ENCODE measurements around the gene HDAC2. TPM values are rescaled to one million over a fixed set of nuclear protein-coding genes. Genes with fewer than 3 reads are reported as not detected.

HDAC2 gene
- total RNA-seq (2021) (318 to 331 TPM (median 321 TPM) in 3 replicates), Bru-seq, nascent RNA (percentile 98 among the genes with signal in this experiment)
- long read RNA-seq, experiment 1, full-length matches to known transcripts, result 1,379 of 1,563 reads
- long read RNA-seq, experiment 1, partial matches to known transcripts, result 83 of 1,563 reads
- long read RNA-seq, experiment 1, other reads (novel, unspliced or antisense), result 101 of 1,563 reads
- long read RNA-seq, experiment 2, full-length matches to known transcripts, result 279 of 495 reads
- long read RNA-seq, experiment 2, partial matches to known transcripts, result 159 of 495 reads
- long read RNA-seq, experiment 2, other reads (novel, unspliced or antisense), result 57 of 495 reads
- long read RNA-seq, experiment 3, full-length matches to known transcripts, result 1,232 of 1,482 reads
- long read RNA-seq, experiment 3, partial matches to known transcripts, result 178 of 1,482 reads
- long read RNA-seq, experiment 3, other reads (novel, unspliced or antisense), result 72 of 1,482 reads

- peaks cover 7% of the 10 kb centered on the region; the same call in 1 of the 2 replicates for H3K27me3 Mint-ChIP-seq (ENCODE audit: low read depth)
- H3K36me3 Mint-ChIP-seq, result peaks cover 4% of the 10 kb centered on the region; the same call in 1 of the 2 replicates
- ChIA-PET POLR2A (interaction anchor here (0.5 to 0.6 kb wide), 2 partner anchors 18 to 673 kb away, joined by 4 read pairs; no protein-coding TSS in a partner anchor), CTCF (interaction anchor here (0.6 to 2.2 kb wide), 6 partner anchors 10 to 353 kb away, joined by 3 to 8 read pairs (median 4); no protein-coding TSS in a partner anchor)
- ATAC-seq (peak; percentile 80), DNase-seq (ENCODE audit: low spot score) (peak; percentile 85)
- H3K4me1 Mint-ChIP-seq, result peaks cover 39% of the 10 kb centered on the region
- H3K4me3 Mint-ChIP-seq, result peak within 1 kb of the TSS; percentile 99
- H3K27ac Mint-ChIP-seq, result peak within 1 kb of the TSS; percentile 98
- no peaks in the 10 kb centered on the region for H3K9me3 Mint-ChIP-seq
- TF ChIP-seq, protein P1, sequence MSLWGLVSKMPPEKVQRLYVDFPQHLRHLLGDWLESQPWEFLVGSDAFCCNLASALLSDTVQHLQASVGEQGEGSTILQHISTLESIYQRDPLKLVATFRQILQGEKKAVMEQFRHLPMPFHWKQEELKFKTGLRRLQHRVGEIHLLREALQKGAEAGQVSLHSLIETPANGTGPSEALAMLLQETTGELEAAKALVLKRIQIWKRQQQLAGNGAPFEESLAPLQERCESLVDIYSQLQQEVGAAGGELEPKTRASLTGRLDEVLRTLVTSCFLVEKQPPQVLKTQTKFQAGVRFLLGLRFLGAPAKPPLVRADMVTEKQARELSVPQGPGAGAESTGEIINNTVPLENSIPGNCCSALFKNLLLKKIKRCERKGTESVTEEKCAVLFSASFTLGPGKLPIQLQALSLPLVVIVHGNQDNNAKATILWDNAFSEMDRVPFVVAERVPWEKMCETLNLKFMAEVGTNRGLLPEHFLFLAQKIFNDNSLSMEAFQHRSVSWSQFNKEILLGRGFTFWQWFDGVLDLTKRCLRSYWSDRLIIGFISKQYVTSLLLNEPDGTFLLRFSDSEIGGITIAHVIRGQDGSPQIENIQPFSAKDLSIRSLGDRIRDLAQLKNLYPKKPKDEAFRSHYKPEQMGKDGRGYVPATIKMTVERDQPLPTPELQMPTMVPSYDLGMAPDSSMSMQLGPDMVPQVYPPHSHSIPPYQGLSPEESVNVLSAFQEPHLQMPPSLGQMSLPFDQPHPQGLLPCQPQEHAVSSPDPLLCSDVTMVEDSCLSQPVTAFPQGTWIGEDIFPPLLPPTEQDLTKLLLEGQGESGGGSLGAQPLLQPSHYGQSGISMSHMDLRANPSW (CRISPR knock-in tag; conservative IDR thresholded peaks at IDR 0.05; ENCODE audit: low read depth), result no peak
- TF ChIP-seq CDX4 (CRISPR knock-in tag; IDR thresholded peaks at IDR 0.05; ENCODE audit: borderline replicate concordance) (no peak), ZNF671 (CRISPR knock-in tag; IDR thresholded peaks at IDR 0.05) (no peak), NR3C1 (CRISPR knock-in tag; conservative IDR thresholded peaks at IDR 0.05; ENCODE audit: low read depth) (no peak), NR2C2 (CRISPR knock-in tag; IDR thresholded peaks at IDR 0.05) (peak; percentile 75), E2F4 (CRISPR knock-in tag; IDR thresholded peaks at IDR 0.05; ENCODE audit: borderline replicate concordance, low read depth) (peak; percentile 76; the same call in 1 of the 2 replicates), RORB (CRISPR knock-in tag; IDR thresholded peaks at IDR 0.05) (no peak), CTCF (IDR thresholded peaks at IDR 0.05) (no peak), ZNF423 (CRISPR knock-in tag; IDR thresholded peaks at IDR 0.05) (no peak), FOXP4 (CRISPR knock-in tag; IDR thresholded peaks at IDR 0.05) (peak; percentile 99), ZNF317 (CRISPR knock-in tag; IDR thresholded peaks at IDR 0.05; ENCODE audit: borderline replicate concordance, low read depth) (peak; percentile 73; the same call in 1 of the 2 replicates), CREB1 (CRISPR knock-in tag; IDR thresholded peaks at IDR 0.05) (peak; percentile 92), MAX (CRISPR knock-in tag; IDR thresholded peaks at IDR 0.05) (peak; percentile 100), TCF7 (CRISPR knock-in tag; IDR thresholded peaks at IDR 0.05; ENCODE audit: low read depth) (peak; percentile 71; the same call in 1 of the 2 replicates), EMX1 (CRISPR knock-in tag; IDR thresholded peaks at IDR 0.05) (no peak), NR1H2 (CRISPR knock-in tag; IDR thresholded peaks at IDR 0.05) (peak; percentile 88), GRHL2 (CRISPR knock-in tag; IDR thresholded peaks at IDR 0.05; ENCODE audit: insufficient replicate concordance, severe bottlenecking) (no peak), HMGA2 (CRISPR knock-in tag; IDR thresholded peaks at IDR 0.05) (no peak)
- TF ChIP-seq, protein P2, sequence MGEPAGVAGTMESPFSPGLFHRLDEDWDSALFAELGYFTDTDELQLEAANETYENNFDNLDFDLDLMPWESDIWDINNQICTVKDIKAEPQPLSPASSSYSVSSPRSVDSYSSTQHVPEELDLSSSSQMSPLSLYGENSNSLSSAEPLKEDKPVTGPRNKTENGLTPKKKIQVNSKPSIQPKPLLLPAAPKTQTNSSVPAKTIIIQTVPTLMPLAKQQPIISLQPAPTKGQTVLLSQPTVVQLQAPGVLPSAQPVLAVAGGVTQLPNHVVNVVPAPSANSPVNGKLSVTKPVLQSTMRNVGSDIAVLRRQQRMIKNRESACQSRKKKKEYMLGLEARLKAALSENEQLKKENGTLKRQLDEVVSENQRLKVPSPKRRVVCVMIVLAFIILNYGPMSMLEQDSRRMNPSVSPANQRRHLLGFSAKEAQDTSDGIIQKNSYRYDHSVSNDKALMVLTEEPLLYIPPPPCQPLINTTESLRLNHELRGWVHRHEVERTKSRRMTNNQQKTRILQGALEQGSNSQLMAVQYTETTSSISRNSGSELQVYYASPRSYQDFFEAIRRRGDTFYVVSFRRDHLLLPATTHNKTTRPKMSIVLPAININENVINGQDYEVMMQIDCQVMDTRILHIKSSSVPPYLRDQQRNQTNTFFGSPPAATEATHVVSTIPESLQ (CRISPR knock-in tag; IDR thresholded peaks at IDR 0.05), result no peak
- TF ChIP-seq, protein P3, sequence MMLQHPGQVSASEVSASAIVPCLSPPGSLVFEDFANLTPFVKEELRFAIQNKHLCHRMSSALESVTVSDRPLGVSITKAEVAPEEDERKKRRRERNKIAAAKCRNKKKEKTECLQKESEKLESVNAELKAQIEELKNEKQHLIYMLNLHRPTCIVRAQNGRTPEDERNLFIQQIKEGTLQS (CRISPR knock-in tag; conservative IDR thresholded peaks at IDR 0.05), result no peak
- TF ChIP-seq, protein P4, sequence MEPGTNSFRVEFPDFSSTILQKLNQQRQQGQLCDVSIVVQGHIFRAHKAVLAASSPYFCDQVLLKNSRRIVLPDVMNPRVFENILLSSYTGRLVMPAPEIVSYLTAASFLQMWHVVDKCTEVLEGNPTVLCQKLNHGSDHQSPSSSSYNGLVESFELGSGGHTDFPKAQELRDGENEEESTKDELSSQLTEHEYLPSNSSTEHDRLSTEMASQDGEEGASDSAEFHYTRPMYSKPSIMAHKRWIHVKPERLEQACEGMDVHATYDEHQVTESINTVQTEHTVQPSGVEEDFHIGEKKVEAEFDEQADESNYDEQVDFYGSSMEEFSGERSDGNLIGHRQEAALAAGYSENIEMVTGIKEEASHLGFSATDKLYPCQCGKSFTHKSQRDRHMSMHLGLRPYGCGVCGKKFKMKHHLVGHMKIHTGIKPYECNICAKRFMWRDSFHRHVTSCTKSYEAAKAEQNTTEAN (CRISPR knock-in tag; IDR thresholded peaks at IDR 0.05), result peak; percentile 82; the same call in 1 of the 2 replicates
Measured at GRCh38 chr6:113970805-113971676, at the start of gene HDAC2. TSS of gene HDAC2 (minus strand) at chr6:113971148. CDS start at chr6:113970908, 240 bp downstream.

Data from WTC11 (cell line).